WTC11 (cell line): ENCODE data around the gene TMEM130.

Source experiments
- ATF2 ChIP-seq: sonication (generic); formaldehyde crosslinking; IDR thresholded peaks from 2 replicates; pipeline ENCODE4 v1.8.1; 2022; ENCODE audit warnings: low read depth, missing genetic modification reagents, borderline replicate concordance
- GABPB1 ChIP-seq: sonication (generic); formaldehyde crosslinking; IDR thresholded peaks from 2 replicates; pipeline ENCODE4 v1.8.1; 2023; ENCODE audit warnings: mild to moderate bottlenecking, missing genetic modification reagents
- HMGA2 ChIP-seq: fragments of 250-450 bp; sonication (Bioruptor Pico); IDR thresholded peaks from 2 replicates; pipeline ENCODE4 v1.4.0; 2021; ENCODE audit warnings: mild to moderate bottlenecking, moderate library complexity
- JUN ChIP-seq: sonication (generic); formaldehyde crosslinking; IDR thresholded peaks from 2 replicates; pipeline ENCODE4 v1.8.0; 2023; ENCODE audit warnings: mild to moderate bottlenecking, missing genetic modification reagents
- MYBL2 ChIP-seq: sonication (generic); formaldehyde crosslinking; IDR thresholded peaks from 2 replicates; pipeline ENCODE4 v1.8.1; 2023; ENCODE audit warnings: mild to moderate bottlenecking, moderate library complexity, missing genetic modification reagents
- NR2C2 ChIP-seq: sonication (generic); formaldehyde crosslinking; IDR thresholded peaks from 2 replicates; pipeline ENCODE4 v1.8.0; 2022; ENCODE audit warnings: mild to moderate bottlenecking, missing genetic modification reagents
- SP1 ChIP-seq: sonication (generic); formaldehyde crosslinking; conservative IDR thresholded peaks from 2 replicates; pipeline ENCODE4 v1.8.1; 2022; ENCODE audit warnings: missing genetic modification reagents
- ZNF416 ChIP-seq: fragments of 250-450 bp; sonication (Bioruptor Pico); IDR thresholded peaks from 2 replicates; pipeline ENCODE4 v1.9.0; 2021; ENCODE audit warnings: mild to moderate bottlenecking, inconsistent platforms
- TF ChIP-seq, protein P1 (sequence below): fragments of 200-600 bp; IDR thresholded peaks from 2 replicates; pipeline ENCODE4 v1.8.0; 2022; ENCODE audit warnings: antibody characterized with exemption
- TF ChIP-seq, protein P2 (sequence below): sonication (generic); formaldehyde crosslinking; IDR thresholded peaks from 2 replicates; pipeline ENCODE4 v1.8.0; 2022; ENCODE audit warnings: mild to moderate bottlenecking, missing genetic modification reagents
- TF ChIP-seq, protein P3 (sequence below): fragments of 250-450 bp; sonication (Bioruptor Pico); IDR thresholded peaks from 2 replicates; pipeline ENCODE4 v1.9.0; 2021; ENCODE audit warnings: mild to moderate bottlenecking

- TF ChIP-seq, protein P1, sequence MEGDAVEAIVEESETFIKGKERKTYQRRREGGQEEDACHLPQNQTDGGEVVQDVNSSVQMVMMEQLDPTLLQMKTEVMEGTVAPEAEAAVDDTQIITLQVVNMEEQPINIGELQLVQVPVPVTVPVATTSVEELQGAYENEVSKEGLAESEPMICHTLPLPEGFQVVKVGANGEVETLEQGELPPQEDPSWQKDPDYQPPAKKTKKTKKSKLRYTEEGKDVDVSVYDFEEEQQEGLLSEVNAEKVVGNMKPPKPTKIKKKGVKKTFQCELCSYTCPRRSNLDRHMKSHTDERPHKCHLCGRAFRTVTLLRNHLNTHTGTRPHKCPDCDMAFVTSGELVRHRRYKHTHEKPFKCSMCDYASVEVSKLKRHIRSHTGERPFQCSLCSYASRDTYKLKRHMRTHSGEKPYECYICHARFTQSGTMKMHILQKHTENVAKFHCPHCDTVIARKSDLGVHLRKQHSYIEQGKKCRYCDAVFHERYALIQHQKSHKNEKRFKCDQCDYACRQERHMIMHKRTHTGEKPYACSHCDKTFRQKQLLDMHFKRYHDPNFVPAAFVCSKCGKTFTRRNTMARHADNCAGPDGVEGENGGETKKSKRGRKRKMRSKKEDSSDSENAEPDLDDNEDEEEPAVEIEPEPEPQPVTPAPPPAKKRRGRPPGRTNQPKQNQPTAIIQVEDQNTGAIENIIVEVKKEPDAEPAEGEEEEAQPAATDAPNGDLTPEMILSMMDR, result no peak
- no peak for TF ChIP-seq NR2C2 (CRISPR knock-in tag)
- no peak for TF ChIP-seq GABPB1 (CRISPR knock-in tag)
- TF ChIP-seq ATF2, result no peak
- no peak for TF ChIP-seq ZNF416 (CRISPR knock-in tag)
- TF ChIP-seq SP1, result no peak
- TF ChIP-seq JUN, result no peak
- no peak for TF ChIP-seq HMGA2 (CRISPR knock-in tag)
- TF ChIP-seq, protein P2, sequence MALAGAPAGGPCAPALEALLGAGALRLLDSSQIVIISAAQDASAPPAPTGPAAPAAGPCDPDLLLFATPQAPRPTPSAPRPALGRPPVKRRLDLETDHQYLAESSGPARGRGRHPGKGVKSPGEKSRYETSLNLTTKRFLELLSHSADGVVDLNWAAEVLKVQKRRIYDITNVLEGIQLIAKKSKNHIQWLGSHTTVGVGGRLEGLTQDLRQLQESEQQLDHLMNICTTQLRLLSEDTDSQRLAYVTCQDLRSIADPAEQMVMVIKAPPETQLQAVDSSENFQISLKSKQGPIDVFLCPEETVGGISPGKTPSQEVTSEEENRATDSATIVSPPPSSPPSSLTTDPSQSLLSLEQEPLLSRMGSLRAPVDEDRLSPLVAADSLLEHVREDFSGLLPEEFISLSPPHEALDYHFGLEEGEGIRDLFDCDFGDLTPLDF (CRISPR knock-in tag), result no peak
- TF ChIP-seq, protein P3, sequence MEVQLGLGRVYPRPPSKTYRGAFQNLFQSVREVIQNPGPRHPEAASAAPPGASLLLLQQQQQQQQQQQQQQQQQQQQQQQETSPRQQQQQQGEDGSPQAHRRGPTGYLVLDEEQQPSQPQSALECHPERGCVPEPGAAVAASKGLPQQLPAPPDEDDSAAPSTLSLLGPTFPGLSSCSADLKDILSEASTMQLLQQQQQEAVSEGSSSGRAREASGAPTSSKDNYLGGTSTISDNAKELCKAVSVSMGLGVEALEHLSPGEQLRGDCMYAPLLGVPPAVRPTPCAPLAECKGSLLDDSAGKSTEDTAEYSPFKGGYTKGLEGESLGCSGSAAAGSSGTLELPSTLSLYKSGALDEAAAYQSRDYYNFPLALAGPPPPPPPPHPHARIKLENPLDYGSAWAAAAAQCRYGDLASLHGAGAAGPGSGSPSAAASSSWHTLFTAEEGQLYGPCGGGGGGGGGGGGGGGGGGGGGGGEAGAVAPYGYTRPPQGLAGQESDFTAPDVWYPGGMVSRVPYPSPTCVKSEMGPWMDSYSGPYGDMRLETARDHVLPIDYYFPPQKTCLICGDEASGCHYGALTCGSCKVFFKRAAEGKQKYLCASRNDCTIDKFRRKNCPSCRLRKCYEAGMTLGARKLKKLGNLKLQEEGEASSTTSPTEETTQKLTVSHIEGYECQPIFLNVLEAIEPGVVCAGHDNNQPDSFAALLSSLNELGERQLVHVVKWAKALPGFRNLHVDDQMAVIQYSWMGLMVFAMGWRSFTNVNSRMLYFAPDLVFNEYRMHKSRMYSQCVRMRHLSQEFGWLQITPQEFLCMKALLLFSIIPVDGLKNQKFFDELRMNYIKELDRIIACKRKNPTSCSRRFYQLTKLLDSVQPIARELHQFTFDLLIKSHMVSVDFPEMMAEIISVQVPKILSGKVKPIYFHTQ (CRISPR knock-in tag), result no peak
- TF ChIP-seq MYBL2 (CRISPR knock-in tag), result no peak
Measured at GRCh38 chr7:98909487-98909886, 39.7 kb upstream of the TMEM130 start.
